Amniotic stem cell (primary cell): ENCODE results near the gene S100PBP.
A peak's percentile ranks its signal among the peaks of the same experiment; 100 is the strongest.
"Not testable (repeated sequence)": the region's sequence is repeated elsewhere in the genome, so short reads cannot be mapped to it uniquely, and the experiment has no call there.

Source experiments
- DNase-seq: peaks from one replicate; lab custom pipeline; 2025; lab: John Stamatoyannopoulos, UW

S100PBP gene

DNA sequence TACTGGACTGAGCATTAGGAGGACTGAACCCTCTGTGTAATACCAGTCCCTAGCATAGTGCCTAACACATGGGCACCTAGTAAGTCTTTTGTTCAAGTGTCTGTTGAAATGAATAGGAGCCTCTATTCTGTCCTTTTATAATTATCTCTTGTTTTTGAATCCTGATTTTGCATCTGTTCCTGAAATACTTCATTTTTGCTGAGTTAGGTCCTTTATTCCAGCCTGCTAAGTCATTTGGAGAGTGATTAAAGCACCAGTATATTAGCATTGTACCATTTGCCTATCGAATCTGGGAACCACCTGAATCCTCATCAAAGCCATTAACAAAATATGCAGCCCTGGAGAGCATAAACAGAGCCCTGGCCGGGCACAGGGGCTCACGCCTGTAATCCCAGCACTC lies 32.6 kb upstream of the S100PBP start:
- DNase-seq = no peak

DNA sequence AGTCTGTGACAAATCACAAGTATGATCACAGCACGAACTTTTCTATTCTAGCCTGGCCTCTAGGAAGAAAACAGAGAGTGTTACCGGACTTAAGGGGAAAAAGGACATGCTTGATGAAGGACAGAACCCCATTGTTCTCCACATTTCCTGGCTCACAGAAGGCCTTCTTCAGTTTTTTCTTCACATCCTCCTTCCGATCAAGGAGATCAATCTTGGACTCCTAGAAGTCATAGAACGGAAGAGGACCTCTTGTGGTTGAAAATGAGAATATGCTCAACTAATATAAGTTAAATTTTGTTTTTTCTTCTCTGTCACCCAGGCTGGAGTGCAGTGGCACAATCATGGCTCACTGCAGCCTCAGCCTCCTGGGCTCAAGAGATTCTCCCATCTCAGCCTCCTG lies 30.6 kb upstream of the S100PBP start:
- no peak for DNase-seq

DNA sequence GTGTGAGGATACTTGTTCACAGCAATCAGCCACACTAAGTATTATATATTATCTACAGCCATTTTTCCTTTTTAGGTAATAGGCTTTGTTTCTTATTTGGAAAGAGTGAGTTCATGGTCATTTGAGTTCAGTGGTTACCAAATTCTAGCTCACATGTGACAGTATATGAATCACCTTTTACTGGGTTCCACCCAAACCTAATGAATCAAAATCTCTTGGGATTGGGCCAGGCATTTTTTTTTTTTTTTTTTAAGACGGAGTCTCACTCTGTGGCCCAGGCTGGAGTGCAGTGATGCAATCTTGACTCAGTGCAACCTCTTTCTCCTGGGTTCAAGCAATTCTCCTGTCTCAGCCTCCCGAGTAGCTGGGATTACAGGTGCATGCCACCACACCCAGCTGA lies 28.1 kb upstream of the S100PBP start:
- peak; percentile 41 for DNase-seq

GRCh38 chr1:32791881-32792280 lies 25.6 kb upstream of the S100PBP start:
- DNase-seq = no peak

- not testable (repeated sequence) for DNase-seq
Observed at GRCh38 chr1:32795763-32796162, 21.7 kb upstream of the S100PBP start.

- no peak for DNase-seq
Observed at GRCh38 chr1:32797456-32797855, 20.0 kb upstream of the S100PBP start.

DNA sequence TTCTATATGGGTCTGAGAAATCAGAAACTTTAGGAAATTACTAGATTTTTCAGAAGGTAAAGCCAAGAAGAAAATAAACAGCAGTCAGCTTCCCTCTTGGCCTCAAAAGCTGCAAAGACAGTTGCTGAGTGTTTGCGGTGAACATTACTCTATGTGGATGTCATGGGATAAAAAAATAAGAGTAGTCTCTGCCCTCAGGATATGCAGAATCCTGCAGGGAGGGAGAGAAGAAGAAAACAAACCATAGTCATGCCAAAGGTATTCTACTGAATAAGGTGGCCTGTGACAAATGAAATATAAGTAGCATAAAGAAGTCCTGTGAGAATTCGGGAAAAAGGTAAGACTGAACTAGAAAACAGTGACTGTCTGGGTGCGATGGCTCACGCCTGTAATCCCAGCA lies 19.3 kb upstream of the S100PBP start:
- DNase-seq = peak; percentile 71

DNA sequence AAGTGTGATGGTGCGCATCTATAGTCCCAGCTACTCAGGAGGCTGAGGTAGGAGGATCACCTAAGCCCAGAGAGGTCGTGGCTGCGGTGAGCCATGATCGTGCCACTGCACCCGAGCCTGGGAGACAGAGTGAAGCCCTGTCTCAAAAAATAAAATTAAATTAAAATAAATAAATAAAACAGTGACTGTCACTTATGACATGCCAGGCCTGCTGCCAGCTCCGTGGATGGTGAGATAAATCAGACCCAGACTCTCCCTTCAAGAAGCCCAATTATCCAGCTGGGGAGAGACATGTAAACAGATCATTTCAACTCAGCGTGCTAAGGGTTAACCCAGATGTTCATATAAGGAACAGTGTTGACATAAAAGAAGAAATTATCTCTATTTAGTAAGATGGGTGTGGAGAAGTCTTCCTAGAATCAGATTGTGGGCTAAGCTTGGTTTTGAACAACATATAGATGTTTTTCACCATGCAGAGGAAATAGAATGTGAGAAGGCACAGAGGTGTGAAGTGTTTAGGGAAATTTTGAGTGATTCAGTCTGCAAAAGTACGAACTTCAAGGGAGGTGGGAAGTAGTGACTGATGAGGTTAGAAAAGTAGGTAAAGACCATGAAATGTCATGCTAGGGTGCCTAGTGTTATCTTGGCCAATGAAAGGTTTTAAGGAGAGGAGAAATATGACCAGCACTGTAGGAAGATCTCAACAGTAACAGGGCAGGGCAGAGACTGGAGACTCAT lies 18.6 kb upstream of the S100PBP start:
- DNase-seq = no peak

DNA sequence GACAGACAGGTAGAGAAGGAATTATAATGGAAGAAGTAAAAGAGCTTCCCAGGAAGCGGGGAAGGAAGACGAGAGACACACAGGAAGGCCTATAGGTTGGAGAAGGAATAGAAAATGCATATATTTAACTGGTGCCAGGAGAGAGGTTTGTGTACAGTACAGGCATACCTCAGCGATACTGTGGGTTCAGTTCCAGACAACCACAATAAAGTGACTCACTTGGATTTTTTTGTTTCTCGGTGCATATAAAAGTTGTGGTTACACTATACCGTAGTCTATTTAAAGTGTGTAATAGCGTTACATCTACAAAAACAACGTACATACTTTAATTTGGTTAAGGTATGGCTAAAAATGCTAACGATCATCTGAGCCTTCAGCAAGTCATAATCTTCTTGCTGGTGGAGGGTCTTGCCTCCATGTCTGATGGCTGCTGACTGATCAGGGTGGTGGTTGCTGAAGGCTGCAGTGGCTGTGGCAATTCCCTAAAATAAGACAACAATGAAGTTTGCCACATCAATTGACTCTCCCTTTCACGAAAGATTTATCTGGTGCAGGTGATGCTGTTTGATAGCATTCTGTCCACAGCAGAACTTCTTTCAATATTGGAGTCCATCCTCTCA lies 16.2 kb upstream of the S100PBP start:
- DNase-seq = peak; percentile 13

GRCh38 chr1:32804460-32804859 lies 13.0 kb upstream of the S100PBP start:
- not testable (repeated sequence) for DNase-seq

DNA sequence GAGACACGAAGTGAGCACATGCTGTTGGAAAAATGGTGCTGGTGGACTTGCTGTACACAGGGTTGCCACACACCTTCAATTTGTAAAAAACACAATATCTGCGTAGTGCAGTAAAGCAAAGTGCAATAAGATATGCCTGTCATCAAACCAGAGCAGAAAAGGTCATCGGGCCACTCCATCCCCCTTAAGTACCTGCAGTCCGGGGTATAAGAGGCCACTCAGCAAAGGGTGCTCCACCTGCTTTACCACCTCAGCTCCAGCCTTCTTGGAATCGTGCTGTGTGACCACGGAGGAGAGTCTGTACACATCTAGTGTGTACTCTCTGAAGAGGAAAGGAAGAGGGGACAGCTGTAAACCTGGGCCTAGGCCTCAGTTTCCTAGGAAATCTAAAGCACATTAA lies 11.2 kb upstream of the S100PBP start:
- DNase-seq = no peak

- no peak for DNase-seq
Observed at GRCh38 chr1:32806910-32807523, 10.4 kb upstream of the S100PBP start.

- no peak for DNase-seq
Observed at GRCh38 chr1:32808580-32808979, 8.9 kb upstream of the S100PBP start.

GRCh38 chr1:32810358-32810757 lies 7.1 kb upstream of the S100PBP start:
- DNase-seq = no peak

DNA sequence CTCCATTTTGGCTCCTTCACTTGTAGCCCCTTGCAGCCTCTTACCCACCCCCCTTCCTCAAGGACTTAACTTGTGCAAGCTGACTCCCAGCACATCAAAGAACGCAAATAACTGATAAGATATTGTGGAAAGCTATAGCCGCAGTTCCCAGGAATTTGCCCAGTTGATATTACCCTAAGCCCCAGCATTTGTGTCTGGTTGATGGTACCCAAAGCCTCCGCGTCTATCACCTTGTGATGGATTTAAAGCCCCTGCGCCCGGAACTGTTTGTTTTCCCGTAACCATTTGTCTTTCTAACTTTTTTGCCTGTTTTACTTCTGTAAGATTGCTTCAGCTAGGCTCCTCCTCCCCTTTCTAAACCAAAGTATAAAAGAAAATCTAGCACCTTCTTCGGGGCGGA lies 6.2 kb upstream of the S100PBP start:
- no peak for DNase-seq

DNA sequence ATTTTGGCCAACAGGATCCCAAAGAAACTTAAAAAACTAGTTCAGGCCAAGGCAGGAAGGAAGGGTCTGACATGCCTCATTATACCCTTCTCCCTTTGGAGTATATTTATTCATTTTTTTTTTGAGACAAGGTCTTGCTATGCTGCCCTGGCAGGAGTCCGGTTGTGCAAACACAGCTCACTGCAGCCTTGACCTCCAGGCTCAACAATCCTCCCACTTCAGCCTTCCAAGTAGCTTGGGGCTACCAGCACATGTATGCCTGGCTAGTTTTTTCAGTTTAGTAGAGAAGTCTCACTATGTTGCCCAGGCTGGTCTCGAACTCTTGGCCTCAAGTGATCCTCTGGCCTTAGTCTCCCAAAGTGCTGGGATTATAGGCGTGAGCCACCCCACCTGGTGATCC lies 5.5 kb upstream of the S100PBP start:
- DNase-seq = no peak

DNA sequence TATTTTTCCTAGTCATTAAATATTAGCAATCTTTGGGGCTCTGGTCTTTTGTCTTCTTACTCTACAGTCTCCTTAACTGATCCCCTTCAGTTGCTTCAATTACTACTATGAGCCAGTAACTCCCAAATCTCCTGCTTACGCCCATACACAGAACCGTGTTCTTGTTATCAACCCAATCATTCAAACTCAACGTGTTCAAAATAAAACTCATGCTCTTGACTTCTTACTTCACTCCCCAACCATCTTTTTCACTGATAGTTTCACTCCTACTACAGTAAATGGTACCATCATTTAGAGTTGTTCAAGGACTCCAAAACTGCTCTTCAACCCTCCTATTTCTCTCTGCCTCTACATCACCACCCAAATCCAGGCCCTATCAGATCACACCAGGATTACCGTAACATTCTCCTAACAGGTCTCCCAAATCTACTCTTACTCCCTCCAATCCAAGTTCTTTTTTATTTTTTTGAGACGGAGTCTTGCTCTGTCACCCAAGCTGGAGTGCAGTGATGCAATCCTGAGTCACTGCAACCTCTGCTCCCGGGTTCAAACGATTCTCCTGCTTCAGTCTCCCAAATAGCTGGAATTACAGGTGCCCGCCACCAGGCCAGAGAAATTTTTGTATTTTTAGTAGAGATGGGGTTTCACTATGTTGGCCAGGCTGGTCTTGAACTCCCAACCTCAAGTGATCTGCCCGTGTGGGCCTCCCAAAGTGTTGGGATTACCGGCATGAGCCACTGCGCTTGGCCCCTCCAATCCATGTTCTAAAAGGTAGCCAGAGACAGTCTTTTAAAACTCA lies 3.3 kb upstream of the S100PBP start:
- DNase-seq = no peak

DNA sequence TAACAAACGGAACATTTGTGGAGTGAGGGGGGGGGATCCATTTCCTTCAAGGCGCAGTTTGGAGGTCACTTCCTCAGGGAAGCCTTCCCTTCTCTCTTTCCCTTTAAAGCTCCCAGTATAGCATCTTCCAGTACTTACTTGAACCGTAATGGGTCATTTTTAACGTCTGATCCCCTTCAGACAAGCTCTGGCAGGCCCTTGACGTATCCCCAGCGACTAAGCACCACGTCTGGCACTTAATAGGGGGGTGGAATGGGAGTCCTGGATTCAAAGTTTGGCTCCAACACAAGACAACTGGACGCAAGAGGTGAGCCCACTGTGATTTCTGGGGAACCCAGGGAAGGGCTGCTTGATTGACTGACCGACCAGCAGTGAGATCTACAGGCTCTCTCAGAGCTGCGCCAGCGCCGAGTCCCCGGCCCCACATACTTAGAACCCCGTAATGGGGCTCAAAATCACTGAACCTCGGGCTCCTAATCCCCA lies 736 bp upstream of the S100PBP start:
- no peak for DNase-seq

DNA sequence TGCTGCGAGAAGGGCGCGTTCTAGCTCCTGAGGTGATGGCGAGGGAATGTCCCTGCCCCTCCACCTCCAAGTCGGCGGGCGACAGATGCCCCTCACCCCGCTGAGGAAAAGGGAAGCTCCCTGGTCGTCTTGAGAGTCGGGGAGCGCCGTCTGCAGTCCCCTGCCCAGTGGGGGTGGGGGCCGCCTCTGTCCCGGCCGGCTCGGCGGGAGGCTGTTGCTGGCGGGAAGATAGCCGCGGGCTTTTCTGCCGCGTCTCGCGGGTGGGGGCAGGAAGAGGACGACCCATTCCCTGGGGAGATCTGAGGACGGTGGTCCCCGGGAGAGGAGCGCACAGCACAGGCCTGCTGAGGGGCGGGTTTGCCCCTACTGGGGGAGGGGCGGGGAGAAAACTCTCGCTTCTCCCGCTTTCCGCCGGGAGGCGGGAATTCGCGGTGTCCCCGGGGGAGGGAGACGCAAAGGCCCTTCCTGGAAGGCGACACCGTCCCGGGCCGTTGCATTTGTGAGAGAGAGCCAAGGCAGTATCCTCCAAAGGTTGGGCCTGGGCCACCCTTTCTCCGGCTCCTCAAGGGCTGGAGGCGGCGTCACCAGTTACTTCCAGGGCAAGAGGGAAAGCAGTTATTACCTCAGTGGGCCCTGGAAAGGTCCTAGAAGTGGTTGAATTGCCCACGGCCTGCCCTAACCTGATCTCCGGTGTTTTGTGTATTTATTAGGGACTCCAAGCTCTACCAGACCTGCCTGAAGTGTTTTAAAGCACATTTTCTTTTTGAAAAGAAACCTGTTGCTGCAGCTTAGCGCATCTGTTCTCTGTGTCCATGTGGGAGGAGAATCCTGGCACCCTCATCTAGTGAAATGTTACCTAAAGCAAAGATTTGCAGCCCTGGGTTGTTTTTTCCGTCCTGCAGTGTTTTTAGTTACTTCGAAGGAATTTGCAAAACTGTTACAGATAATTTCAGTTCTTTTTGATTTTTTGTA lies 648 bp downstream of the S100PBP start:
- peak; percentile 32 for DNase-seq

- no peak for DNase-seq
Observed at GRCh38 chr1:32818804-32819541, 1.5 kb downstream of the S100PBP start.

DNA sequence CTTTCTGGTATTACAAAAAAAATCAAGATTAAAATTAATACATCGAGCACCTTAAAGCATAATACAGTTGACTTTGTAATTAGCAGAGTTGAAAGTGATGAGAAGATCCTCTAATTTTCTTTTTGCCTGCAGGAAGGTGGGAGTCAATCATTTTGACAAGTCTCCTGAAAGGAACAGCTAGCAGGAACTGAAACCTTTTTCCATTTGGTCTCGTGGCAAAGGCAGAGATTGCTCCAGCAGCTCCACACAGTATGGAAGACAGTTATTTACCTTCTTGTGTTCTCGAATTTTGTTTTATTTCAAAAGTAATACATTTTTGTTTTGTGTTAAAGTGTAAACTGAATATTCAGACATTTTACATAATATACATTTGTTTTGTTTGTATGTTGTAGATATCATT lies 7.7 kb downstream of the S100PBP start:
- DNase-seq = no peak
